ENCODE measurements around the gene IFNAR1.
"Not testable (repeated sequence)": the region's sequence is repeated elsewhere in the genome, so short reads cannot be mapped to it uniquely, and the experiment has no call there.

Gene IFNAR1

DNA sequence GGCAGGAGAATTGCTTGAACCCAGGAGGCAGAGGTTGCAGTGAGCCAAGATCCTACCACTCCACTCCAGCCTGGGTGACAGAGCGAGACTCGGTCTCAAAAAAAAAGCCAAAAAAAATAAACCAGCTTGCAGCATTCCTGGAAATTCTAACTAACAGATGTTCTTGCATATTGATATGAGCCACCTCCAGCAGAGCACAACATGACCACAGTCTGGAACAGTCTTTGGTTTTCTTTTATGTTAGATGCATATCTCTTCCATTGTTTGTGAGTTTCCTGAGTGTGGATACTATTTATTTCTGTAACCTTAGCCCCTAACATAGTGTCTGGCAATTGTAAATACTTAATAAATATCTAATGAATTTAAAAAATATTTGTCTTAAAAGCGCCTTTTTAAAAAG lies 23.9 kb downstream of the IFNAR1 start:
- DNase-seq (ENCODE audit: low read depth) = no peak

DNA sequence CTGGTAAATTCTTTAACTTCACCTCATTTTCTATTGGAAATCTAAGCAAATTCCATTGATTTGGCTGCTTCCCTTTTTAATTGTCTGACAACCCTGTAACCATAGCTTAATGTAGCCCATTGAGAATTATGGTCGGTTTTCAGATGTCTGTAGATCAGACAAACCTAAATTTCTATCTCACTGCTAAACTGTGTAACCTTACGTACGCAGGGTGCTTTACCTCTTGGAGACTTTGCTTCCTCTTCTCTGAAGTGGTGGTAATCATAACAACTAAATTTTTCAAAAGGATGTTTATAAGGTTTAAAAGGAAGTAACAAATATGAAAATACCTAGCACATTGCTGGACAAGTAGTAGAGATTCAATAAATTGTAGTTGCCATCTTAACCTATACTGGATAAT lies 25.9 kb downstream of the IFNAR1 start:
- DNase-seq (ENCODE audit: low read depth) = no peak

DNA sequence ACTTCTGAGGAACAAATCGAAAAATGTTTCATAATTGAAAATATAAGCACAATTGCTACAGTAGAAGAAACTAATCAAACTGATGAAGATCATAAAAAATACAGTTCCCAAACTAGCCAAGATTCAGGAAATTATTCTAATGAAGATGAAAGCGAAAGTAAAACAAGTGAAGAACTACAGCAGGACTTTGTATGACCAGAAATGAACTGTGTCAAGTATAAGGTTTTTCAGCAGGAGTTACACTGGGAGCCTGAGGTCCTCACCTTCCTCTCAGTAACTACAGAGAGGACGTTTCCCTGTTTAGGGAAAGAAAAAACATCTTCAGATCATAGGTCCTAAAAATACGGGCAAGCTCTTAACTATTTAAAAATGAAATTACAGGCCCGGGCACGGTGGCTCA lies 30.6 kb downstream of the IFNAR1 start:
- no peak for DNase-seq (ENCODE audit: low read depth)

DNA sequence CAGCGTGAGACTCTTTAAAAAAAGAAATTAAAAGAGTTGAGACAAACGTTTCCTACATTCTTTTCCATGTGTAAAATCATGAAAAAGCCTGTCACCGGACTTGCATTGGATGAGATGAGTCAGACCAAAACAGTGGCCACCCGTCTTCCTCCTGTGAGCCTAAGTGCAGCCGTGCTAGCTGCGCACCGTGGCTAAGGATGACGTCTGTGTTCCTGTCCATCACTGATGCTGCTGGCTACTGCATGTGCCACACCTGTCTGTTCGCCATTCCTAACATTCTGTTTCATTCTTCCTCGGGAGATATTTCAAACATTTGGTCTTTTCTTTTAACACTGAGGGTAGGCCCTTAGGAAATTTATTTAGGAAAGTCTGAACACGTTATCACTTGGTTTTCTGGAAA lies 31.2 kb downstream of the IFNAR1 start:
- no peak for DNase-seq (ENCODE audit: low read depth)

DNA sequence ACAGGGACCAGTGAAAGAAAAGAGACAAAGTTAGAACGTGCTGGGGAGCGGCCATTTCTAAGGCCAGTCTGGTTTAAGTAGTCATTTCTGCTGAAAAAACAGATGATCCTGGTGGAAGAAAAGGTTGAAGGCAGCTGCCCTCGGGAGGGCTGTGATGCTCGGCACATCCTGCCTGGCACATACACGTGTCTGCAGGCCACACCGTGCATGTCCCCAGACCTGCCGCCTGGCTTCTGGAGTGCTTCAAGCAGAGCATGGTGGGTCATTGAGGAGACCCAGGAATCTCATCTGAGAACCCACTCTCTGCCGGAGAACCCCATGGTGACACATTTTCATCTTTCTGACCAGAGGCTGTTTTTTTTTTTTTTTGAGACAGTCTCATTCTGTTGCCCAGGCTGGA lies 32.4 kb downstream of the IFNAR1 start:
- no peak for DNase-seq (ENCODE audit: low read depth)

DNA sequence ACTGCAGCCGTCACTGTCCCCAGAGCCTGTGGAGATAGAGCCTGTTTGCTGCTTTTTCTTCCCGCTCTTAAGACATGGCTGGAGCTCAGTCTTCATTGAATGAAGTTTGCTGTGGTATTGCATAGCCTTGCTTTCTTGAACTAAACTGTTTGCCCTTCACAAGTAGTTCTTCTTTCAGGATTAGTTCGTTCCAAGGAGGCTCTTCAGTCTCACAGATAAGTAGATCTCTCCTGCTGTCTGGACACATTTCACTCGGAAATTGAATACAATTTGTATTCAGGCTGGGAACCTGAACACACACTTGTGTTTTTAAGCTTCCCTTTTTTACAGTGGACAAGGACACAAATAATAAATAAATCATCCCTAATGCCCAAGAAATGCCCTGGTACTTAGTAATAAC lies 34.7 kb downstream of the IFNAR1 start:
- DNase-seq (ENCODE audit: low read depth) = no peak

DNA sequence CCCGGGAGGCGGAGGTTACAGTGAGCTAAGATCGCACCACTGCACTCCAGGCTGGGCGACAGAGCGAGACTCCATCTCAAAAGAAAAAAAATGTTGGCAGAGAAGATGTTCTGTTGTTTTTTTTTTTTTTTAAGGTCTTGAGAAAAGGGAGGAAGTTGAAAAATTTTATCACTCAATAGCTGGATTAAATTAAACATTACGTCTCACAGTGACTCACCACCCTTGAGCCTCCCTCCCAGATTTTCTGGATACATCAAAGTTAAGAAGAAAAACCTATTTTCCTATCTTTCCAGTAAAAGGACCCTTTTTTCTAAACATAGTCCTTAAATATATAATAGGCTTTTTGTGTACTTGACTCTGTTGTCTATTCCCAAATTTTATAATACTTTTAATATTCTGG lies 35.5 kb downstream of the IFNAR1 start:
- no peak for DNase-seq (ENCODE audit: low read depth)

DNA sequence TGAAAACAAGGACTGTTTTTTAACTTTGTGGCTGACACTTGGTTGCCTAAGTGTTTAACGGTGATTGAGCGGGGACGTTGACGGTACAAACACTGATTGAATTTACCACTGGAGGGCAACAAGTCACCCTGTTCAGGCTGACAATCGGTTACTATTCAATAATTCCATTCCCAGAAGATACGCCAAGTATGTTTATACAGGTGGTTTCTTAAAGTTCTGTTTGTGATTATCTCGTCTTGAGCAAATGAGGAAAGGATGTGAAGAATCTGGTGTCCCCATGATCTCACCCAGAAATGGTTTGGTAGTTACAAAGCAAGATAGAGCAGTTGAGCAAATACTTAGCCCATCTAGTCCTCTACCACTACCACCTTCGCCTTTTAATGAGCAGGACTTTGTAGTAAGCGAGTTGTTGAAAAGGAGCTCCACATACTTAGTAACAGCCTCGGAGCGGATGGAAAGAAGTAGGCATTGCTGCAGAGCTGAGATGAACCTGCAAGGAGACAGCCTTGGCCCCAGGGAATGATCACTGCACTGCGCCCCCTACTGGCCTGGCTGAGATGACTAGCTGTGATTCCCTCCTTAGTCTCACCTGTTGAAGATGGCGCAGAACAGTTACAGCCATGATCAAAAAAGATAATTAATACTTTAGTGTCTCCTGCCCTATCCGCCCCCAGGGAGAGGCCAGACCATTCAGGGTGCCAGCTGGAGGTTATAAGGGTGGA lies 36.3 kb downstream of the IFNAR1 start:
- DNase-seq (ENCODE audit: low read depth) = peak; percentile 65

DNA sequence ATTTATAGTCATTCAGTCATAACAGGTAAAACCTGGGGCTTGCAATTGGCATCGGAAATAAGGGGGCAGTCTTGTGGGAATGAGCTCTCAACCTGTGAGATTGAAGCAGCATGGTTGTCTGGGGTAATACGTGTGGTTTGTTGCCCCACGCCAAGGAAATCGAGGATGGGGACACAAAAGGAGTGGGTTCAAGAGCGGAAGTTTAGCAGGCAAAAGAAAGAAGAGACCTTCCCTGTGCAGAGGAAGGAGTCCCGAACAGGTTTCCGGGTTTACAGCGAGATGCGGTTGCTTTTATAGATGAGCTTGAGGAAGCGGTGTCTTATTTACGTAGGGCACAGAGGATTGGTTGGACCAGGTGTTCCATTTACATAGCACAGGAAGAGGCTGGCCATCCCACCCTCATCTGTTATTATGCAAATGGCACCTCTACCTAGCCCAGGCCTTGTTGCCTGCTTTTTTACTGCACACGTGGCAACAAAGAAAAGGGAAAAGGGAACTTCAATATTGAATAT lies 37.3 kb downstream of the IFNAR1 start:
- peak; percentile 65 for DNase-seq (ENCODE audit: low read depth)

DNA sequence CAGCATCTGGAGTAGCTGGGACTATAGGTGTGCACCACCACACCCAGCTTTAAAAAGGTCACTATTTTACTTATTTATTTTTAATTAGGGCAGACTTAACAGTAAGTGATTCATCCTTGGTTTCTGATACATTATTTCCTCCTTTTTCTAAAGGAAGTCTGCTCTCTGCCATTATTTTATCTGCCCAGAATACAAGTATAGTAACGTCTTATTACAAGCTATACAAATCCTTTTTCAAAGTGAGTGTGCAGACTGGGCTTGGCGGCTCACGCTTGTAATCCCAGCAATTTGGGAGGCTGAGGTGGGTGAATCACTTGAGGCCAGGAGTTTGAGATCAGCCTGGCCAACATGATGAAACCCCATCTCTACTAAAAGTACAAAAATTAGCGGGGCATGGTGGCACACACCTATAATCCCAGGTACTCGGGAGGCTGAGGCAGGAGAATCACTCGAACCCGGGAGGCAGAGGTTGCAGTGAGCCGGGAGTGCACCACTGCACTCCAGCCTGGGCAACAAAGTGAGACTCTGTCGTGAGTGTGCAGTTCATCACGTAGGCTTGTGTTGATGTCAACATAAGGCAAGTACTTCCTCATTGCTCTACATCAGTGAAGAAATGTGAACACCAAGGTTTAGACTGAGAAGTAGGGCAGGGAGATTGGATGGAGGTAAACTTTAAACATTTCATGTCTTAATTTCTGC lies 39.3 kb downstream of the IFNAR1 start:
- DNase-seq (ENCODE audit: low read depth) = not testable (repeated sequence)

DNA sequence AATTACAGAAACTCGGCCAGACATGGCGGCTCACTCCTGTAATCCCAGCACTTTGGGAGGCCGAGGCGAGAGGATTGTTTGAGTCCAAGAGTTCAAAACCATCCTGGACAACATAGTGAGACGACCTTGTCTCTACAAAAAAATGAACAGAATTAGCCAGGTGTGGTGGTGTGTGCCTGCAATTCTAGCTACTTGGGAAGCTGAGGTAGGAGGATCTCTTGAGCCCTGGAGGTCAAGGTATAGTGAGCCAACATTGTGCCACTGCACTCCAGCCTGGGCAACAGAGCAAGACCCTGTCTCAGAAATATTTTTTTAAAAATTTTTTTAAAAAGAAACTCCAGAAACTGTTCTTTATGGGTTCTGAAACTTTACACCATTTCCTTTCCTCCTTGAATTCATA lies 40.1 kb downstream of the IFNAR1 start:
- no peak for DNase-seq (ENCODE audit: low read depth)

DNA sequence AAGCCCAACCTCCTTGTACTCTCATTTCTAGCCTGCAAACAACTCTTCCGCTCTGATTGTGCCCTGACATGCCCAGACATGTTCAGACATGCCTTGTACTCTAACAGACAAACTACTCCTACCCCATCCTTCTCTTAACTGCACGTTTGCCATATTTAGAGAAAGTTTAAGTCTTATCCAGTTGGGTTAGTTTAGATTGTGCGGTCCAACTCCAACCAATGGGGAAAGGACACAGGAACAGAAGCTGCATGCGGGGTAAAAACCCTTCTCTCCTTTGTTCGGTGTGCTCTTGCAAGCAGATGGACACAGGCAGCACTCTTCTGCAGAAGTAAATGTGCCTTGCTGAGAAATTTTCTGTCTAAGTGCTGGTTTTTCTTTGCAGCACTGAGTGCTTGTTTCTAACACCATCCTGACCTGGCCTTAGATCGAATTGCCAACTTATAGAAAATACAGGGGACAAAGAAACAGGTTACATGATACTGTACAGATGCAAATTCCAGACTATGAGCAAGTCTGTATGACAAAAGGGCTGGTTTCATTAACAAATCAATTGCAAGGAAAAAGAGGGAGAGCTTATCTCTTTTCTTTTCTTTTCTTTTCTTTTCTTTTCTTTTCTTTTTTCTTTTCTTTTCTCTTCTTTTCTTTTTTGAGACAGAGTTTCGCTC lies 42.7 kb downstream of the IFNAR1 start:
- DNase-seq (ENCODE audit: low read depth) = no peak

DNA sequence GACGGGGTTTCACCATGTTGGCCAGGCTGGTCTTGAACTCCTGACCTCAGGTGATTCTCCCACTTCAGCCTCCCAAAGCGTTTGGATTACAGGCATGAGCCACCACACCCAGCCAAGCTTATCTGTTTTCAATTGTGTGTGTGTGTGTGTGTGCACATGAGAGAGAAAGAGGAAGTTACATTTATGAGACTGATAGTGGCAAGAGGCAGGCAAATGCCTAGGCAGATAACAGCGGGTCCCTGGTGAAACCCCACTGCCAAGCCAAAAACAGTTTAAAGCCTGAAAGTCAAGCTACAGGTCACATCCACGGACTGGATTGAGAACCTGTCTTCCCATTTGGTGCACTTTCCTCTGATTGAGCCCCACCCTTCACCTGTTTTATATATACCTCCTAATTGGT lies 43.4 kb downstream of the IFNAR1 start:
- no peak for DNase-seq (ENCODE audit: low read depth)

DNA sequence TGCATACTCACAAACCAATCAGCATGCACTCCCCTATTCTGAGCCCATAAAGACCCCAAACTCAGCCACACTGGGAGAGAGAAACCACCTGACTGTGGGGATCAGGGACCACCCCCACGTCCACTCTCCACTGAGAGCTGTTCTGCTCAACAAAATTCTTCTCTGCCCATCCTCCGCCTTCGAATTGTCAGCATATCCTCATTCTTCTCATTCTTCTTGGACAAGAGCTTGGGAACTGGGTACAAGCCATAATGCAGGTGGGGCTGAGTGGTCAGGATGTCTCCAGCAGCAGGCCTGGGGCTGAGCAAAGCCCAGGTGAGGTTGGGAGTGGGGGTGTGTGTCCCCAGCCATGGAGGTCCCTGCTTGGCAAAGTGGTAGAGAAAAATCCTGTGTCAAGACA lies 43.8 kb downstream of the IFNAR1 start:
- no peak for DNase-seq (ENCODE audit: low read depth)

DNA sequence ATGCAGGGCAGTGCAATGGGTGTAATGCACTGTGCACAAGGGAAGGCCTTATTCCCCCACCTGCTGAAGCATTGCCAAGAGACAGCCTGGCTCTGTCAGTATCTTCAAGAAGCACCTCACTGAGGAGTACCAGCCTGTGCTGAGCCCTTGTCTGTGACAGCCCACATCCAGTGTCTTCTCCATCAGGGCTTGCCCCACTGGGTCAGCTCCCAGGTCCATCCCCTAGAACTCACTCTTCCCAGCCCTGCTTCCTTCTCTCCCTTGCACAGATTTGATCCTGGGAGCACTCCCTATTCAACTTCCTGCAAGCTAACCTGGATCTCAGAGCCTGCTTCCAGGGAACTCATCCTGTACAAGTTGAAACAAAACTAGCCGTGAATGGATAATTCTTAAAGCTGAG lies 44.8 kb downstream of the IFNAR1 start:
- DNase-seq (ENCODE audit: low read depth) = no peak

DNA sequence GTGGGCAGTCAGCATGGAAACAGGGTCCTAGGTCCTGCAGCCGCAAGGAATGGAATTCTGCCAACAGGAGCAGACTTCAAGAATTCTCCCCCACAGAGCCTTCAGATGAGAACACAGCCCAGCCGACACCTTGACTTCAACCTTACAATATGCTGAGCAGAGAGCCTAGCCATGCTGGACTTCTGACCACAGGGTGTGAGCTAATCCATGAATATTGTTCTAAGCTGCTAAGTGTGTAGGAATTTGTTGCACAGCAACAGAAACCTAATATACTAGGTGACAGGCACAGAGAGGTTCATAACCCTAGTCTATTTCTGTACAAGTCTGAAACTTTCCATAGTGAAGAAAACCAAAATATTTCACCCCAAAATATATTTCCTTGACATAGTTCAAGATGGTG lies 45.5 kb downstream of the IFNAR1 start:
- DNase-seq (ENCODE audit: low read depth) = no peak

DNA sequence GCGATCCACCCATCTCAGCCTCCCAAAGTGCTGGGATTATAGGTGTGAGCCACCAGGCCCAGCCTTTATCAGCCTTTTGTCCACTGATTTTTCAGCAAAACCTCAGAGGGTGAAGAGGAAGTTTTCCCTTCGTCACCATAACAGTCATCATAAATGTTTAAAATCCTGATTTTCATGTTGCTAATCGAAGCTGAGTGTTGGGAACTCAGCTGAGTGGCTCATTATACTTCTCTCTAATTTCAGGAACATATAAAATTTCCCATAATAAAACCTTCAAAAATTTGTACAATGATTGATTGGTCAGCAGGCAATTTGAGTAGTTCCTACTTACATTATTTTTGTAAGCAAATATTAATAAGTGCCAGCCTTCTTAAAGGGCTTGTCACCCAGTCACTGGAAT lies 46.6 kb downstream of the IFNAR1 start:
- no peak for DNase-seq (ENCODE audit: low read depth)

DNA sequence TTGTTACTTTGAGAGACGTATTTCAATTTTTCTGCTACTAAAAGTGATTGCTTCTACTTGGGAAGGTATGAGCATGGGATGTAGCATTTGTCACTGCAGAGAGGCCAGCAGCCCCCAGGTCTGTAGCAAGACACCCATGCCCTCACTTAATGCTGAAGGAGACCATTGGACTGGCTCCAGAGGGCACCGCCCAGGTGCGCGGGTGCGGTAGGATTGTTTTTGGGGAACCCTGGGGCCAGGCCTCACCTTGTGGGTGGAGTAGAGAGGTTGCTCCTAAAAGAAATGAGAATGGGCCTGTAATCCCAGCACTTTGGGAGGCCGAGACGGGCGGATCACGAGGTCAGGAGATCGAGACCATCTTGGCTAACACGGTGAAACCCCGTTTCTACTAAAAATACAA lies 47.8 kb downstream of the IFNAR1 start:
- DNase-seq (ENCODE audit: low read depth) = no peak

DNA sequence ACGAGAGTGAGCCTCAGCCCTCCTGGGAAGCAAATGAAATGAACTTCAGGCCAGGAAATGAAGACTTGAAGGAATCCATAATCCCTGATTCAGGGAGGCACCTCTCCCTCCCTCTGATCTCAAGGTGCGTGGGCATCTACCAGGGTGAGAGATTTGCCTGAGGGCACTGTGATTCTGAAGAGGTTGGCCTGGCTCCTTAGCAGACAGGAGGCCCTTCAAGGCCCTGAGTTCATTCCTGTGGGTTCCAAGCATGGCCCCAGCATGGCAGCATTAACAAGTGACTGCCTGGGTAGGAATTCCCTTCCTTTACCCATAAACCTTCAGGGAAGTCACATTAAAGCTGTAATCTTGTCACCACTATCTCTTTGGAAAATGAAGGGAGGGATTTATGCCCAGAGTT lies 48.7 kb downstream of the IFNAR1 start:
- DNase-seq (ENCODE audit: low read depth) = no peak

DNA sequence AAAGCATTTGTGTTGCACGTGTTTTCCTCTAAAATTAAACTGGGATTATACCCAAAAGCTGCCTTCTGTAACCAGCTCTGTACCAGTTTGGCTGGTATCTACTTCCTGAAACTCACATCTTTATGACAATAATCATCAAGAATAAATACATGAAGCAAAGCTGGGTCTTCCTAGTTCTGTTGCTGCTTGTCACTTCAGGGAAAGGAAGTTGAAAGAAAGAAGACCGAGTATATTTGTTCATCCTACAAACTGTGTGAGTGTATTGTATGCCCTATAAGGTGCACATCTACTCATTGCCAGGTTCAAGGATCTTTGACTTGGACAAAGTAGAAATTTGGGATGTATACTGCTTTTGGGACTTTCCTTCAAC lies 49.3 kb downstream of the IFNAR1 start:
- DNase-seq (ENCODE audit: low read depth) = no peak

DNA sequence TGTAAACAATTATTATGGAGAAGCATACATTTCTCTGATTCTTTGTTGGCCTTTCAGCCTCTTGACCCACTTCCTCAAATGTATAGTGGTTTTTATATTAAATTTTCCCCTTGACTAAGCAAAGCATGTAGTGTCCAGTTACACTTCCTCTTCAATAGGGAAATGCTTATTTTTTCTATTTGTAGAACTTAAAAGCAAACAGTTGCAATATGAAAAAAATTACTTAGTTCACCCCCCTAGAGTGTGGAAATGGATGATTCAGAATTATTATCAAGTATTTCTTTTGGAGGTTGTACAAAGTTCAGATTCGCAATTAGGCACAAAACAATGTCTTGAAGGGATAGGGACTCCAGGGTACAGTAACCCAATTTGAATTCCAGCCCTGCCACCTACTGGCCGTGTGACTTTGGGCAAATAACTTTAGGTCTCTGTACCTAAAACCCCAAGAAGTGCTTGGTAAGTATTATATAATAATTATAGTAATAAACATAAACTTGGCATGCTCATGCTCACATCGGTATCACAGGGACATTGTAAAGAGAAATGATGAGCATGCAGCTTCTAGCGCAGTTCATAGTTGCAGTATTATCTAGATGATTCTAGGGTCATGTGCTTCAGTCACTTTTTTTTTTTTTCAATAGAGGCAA lies 49.8 kb downstream of the IFNAR1 start:
- peak; percentile 8 for DNase-seq (ENCODE audit: low read depth)

DNA sequence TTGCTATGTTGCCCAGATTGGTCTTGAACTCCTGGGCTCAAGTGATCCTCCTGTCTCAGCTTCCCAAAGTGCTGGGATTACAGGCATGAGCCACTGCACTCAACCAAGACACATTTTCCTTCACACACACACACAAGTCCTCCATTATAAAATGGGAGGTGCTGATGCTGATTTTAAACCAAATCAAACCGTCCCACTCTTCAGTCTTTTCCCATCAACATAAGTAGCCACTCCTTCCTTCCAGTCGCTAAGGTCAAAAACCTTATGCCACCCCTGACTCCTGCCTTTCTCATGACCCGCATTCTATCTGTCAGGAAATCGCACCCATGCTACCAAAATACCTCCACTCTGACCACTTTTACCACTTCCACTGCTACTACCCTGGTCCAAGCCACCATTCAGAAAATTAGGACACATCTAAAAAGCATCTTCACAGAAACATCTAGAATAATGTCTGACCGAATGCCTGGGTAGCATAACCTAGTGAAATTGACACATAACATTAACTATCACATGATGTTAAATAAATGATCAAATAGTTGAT lies 50.4 kb downstream of the IFNAR1 start:
- no peak for DNase-seq (ENCODE audit: low read depth)
